GM18499 (cell line): ENCODE results near the gene NAV3.

ENCODE experiments used
- ATAC-seq: cut with Tn5 transposase; IDR thresholded peaks from one replicate; pipeline ENCODE4 v1.9.1; 2021; ENCODE audit warnings: moderate number of reproducible peaks; ENCODE audit not compliant: insufficient read depth, unreplicated experiment

Gene NAV3, protein sequence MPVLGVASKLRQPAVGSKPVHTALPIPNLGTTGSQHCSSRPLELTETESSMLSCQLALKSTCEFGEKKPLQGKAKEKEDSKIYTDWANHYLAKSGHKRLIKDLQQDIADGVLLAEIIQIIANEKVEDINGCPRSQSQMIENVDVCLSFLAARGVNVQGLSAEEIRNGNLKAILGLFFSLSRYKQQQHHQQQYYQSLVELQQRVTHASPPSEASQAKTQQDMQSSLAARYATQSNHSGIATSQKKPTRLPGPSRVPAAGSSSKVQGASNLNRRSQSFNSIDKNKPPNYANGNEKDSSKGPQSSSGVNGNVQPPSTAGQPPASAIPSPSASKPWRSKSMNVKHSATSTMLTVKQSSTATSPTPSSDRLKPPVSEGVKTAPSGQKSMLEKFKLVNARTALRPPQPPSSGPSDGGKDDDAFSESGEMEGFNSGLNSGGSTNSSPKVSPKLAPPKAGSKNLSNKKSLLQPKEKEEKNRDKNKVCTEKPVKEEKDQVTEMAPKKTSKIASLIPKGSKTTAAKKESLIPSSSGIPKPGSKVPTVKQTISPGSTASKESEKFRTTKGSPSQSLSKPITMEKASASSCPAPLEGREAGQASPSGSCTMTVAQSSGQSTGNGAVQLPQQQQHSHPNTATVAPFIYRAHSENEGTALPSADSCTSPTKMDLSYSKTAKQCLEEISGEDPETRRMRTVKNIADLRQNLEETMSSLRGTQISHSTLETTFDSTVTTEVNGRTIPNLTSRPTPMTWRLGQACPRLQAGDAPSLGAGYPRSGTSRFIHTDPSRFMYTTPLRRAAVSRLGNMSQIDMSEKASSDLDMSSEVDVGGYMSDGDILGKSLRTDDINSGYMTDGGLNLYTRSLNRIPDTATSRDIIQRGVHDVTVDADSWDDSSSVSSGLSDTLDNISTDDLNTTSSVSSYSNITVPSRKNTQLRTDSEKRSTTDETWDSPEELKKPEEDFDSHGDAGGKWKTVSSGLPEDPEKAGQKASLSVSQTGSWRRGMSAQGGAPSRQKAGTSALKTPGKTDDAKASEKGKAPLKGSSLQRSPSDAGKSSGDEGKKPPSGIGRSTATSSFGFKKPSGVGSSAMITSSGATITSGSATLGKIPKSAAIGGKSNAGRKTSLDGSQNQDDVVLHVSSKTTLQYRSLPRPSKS (N-terminal part only)

DNA sequence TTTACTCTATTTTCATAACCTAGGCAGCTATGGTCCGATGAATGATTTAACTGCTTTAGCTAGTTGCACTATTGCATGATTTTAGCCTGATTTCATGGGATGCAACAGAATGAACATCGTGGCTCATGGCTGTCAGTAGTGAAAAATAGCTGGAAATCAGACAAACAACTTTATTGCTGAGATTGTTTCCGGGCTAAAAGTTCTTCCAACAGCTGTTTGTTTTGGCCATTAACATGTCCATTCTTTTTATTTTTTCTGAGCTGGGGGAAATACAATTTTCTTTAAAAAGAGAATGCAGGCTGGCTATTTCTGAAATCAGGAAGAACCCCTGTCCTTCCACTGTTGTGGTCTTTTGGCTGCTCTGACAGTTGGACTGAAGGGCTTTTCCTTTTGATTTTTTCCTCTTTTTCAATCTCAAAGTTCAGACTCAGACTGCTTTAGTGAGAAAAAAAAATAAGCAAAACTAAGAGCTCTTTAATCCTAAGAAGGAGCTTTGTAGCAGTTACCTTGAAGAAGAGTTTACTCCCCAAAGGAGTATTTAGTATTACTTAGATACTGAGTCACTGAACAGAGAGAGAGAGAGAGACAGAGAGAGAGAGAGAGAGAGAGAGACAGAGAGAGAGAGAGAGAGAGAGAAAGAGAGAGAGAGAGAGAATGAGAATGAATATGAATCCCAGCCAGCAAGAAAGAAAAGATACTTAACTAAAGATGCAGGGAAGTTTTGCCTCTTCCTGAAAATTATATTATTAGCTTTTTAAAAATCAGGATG, at the start of gene NAV3:
TSS of gene NAV3 (plus strand) at position 312 of the 769 bp plus-strand sequence. CDS start 568 bp downstream, outside the sequence.
- ATAC-seq, result no peak

DNA sequence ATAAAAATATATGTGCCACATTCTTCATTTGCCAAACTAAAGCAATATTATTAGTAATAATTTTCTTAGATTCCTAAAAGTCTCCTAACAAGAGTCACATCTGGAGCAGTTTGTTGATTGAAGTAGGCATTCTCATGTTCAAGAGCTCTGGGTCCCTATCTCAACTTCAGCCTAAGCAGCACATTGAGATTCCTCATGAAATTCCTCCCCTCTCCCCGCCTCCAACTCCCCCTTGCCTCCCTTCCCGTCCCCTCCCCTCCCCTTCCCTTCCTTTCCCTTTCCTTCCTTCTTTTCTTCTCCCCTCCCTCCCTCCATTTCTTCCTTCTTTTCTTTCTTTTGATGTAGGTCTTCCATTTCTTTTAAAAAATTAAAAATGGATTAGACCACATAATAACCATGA, 48.7 kb upstream of the NAV3 start:
- no peak for ATAC-seq

DNA sequence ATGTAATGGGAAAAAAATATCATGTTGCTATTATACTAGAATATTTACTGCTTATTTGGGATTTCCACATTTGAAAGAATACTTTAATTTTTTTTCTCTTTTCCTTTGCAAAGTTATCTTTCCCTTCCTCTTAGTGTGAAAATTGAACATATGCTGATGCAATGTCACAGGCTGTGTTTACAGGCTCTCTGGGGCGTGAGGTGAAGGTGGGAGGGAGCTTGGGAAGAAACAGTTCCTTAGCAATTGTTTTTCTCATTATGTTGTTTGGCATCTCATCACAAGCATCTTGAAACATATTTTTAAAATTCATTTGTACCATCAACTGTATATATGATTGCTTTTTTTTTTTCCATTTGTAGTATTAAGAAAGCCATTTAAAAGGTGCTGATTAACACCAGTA, 47.9 kb upstream of the NAV3 start:
- no peak for ATAC-seq

DNA sequence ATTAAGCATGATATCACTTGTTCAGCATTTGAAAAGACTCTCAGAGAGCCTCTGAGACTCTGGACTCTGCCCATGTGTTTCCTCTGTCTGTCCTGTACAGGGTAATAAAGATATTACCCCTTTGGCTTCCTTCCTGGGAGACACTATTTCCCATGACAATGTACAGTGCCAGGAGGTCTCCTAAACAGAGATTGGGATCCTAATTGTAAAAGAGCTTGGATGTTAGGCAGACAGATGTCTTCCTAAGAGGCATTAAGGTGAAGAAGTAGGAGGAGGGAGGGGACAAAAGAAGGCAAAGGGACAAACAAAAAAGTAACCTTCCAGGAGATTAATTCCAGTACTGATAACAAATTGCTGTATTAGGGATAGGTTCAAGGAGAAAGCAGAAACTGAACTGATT, 45.5 kb upstream of the NAV3 start:
- ATAC-seq, result no peak

DNA sequence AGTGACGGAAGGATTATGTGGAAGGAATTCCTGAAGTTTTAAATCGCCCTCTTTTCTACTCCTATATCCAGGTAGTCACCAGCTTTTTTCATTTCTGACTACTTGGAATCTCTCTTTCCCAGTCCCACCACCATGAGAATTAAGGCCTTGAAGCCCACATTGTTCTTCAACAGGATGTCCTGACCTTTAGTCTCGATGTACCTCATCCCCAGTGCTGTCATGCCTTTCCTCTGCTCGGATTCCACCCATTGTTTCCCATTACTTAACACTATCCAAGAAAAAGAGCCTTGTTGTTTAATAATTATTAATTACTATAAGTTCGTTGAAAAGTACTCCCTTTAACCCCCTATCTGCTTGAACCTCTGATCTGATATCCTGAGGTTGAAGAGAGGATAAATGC, 44.0 kb upstream of the NAV3 start:
- no peak for ATAC-seq

DNA sequence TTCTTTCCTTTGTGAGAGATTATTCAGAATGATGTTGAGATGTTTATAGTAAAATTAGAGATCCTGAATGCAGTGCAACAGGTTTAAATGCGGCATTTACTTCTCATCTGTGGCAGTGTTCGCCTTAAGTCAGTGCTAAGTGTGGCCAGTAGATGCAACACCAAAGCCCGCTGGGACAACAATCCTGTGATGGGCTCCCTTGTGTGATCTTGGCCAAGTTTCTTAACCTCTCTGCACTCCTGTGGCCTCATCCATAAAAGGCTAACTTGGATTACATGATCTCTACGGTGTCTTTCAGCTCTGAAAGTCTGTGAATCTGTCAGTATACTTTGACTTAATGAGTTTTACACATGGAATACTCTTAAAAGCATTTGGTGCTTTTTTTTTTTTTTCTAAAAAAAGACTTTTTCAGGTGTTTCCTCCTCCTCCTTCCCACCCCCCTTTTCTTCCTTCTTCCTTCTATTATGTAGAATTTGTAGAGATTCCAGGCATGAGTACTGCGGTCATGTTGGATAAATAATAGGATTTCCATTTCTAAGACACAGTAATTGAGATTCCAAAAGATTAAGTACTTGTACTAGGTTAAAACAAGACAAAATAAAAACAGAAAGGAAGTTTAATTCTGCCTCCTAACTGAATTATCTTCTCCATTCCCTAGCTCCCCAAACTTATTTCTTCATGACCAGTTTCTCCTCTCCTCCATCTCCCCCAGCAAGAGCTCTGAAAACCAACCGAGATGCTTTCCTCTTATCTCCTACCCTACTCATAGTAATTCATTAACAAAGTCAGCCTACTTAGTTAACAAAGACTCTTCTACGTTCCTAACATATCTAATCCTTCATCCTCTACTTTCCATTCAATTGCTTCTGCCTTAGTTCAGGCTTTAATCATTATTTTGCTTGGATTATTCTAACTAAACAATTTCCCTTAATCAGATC, 42.2 kb upstream of the NAV3 start:
- no peak for ATAC-seq

DNA sequence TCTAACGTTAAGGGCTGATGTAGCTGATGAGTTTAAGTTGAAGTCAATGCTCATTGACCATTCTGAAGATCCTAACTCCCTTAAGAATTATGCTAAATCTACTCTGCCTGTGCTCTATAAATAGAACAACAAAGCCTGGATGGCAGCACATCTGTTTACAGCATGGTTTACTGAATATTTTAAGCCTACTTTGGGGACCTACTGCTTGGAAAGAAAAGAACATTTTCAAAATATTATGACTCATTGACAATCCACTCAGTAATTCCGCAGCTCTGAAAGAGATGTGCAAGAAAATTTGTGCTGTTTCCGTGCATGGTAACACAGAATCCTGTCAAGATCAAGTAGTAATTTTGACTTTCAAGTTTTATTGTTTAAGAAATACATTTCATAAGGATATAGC, 35.0 kb upstream of the NAV3 start:
- ATAC-seq, result no peak

DNA sequence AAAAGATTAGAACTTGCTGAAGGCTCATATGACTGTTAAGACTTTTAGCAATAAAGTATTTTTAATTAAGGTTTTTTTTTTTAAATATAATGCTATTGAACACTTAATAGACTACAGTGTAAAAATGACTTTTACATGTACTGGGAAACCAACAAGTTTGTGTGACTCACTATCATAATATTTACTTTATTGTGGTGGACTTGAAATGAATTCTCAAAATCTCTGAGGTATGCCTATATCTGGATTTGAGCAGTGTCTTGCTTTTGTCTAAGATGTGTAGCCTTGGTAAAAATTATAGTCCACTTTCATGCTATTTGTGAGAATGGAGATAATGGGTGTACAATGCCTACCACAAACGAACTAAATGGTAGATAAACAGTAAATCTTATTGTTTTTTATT, 33.9 kb upstream of the NAV3 start:
- ATAC-seq, result no peak

DNA sequence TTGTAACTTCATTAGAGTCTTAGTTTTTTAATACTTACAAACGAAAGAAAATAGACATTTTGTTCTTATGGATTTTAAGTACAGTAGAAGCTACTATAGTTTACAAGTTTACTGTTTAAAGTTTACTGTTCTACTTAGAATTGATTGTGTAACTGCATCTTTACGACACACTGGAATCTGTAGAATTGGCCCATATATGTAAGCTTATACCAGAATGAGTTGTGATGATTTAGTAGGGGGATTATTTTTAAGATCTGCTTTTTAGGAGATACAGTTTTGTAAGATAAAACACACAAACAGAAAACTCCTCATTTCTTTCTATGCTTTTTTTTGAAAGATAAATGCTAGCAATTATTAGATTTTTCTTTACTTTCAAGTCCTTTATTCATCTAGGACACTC, 30.2 kb upstream of the NAV3 start:
- no peak for ATAC-seq

DNA sequence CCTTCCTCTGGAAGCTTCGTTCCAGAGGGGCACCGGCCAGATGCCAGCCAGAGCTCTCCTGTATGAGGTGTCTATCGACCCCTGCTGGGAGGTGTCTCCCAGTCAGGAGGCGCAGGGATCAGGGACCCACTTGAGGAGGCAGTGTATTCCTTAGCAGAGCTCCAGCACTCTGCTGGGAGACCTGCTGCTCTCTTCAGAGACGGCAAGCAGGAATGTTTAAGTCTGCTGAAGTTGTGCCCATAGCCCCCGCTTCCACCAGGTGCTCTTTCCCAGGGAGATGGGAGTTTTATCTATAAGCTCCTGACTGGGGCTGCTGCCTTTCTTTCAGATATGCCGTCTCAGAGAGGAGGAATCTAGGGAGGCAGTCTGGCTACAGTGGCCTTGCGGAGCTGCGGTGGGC, 22.2 kb upstream of the NAV3 start:
- no peak for ATAC-seq

DNA sequence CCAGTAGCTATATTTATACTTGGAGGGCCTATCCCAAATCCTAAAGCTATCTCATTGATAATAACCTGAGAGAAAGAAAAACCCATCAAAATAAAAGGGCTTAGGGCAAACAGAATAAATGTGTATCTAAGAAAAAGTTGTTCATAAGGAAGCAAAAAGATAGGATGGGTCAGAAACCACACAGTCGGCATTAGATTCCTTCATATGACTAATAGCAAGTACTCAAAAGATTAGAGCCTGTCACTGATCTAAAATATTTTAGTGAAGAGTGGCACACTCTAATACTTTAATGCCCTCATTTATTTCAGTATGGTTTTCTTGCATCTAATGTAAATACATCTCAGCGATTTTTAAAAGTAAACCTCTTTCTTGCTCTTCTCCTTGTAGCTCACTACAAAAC, 17.1 kb upstream of the NAV3 start:
- no peak for ATAC-seq

DNA sequence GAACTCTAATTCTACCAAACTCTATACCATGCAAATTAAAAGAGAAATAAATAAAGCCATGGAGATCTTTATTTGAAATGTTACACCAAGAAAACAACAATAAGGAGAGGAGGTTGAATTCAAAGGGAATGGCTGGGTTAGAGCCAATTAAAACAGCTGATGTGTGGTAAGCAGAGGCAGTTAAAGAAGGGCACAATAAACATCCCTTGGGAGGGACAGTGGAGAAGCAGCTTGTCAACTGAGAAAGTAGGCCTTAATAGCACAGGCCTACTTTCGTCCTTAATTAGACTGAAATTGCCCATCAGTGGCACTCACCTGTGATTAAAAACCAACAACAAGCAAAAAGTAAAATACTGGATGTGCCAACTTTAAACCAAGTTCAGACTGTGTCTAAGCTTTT, 16.3 kb upstream of the NAV3 start:
- ATAC-seq, result no peak

DNA sequence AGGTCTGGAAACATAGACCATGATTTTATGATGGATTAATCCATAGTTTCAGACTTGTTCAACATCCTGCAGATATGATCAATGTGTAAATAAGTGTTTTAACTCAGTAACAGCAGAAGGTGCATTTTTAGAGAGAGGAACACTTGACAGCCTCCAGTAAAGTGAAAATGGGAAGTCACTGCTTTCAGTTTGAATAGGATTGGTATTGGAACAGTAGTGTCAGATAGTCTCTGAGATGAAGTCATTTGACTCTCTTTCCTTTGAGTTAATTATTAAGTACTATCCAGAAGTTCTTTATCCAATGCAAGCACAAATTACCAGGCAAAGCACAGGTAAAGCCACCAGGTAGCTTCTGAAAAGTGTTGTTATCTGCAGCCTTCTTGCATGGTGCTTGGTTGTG, 14.5 kb upstream of the NAV3 start:
- ATAC-seq, result peak; percentile 98

DNA sequence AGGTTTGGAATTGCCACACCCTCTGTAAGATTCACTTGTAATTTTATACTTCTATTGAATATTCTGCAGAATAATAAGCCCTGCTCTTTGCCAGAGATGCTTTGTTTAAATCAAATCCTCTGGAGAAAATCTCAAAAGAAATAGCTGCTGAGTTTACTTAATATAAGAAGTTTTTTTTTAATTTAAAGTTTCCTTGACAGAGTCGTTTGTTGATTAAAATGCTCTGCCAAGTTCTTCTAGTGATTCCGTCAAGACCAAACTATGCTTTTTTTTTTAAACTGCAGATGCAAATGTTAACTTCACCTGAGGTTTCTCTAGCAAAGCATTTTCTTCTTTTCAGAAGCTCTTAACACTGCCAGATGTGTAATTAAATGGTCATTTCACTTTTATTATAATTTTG, 13.4 kb upstream of the NAV3 start:
- no peak for ATAC-seq

DNA sequence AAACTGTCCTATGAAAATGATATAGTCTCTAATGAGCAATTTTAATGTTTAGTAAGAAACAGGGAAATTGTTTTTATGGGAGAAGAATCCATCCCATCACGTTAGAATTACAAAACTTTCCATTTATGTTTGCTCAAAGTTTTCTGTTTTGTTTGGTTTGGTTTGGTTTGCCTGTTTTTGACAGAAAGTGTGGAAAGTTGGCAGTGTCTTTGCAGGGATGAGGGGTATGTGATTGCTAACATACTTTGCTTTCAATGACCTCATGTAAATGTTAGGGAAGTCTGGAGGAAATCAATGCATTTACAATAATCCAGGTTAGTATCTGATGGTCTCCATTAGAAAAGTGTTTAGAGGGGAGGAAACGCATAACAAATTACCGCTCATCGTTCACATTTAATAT, 12.3 kb upstream of the NAV3 start:
- no peak for ATAC-seq

DNA sequence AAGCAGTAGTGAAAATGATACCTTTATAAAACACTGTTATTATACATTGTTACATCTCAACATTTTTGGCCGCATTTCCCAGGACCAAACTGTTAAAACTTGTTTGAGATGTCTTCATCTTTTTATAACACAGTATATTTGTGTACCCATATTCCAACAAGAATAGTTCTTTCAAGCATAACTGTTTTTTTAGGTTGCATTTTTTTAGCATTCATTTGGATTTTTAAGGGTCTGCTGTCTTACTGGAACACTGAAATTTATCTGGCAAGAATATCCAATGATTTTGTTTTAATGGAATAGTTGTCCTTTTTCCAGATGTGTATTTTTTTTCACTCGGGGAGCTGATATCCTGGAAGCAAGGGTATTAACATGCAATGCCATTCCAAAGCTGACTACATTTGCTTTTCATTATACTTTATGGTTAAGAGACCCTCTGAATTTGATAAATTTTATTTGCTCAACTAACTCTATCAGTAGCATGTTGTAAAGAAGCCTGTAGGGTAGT, 8.9 kb upstream of the NAV3 start:
- no peak for ATAC-seq

DNA sequence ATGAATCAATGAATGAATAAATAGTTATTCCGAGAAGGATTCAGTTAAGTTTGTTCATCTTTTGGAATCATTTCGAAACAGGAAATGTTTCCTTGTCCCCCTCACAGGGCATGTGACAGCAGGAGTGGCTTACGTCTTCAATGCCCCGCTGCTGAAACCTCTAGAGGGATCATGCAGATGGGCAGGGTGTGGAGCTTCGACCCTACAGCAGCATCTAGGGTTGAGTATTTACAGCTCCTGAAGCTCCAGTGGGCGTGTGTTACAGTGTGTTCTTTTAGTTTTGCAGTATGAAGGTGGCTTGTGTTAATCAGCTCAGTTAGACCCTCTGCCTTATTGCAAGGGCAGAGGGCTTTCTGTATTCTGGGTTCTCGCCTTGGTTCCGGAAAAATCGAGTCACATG, 2.6 kb downstream of the NAV3 start:
- no peak for ATAC-seq

DNA sequence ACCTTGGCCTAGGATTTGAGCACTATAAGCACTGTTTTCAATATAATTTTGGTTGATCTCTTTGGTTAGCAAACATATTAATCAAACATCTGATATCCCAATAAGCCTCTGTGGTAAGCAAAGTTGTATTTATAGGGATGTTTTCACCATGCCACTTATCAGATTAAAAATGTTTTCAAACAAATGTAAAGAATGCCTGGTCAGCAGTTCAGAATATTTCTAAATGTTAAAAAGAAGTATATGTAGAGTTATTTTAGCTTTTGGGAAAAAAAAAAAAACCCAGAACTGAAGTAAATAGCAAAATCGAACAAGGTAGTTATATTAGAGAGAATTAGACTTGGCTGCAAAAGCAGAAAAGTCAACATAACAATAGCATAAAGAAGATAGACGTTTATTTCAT, 3.9 kb downstream of the NAV3 start:
- ATAC-seq, result no peak

DNA sequence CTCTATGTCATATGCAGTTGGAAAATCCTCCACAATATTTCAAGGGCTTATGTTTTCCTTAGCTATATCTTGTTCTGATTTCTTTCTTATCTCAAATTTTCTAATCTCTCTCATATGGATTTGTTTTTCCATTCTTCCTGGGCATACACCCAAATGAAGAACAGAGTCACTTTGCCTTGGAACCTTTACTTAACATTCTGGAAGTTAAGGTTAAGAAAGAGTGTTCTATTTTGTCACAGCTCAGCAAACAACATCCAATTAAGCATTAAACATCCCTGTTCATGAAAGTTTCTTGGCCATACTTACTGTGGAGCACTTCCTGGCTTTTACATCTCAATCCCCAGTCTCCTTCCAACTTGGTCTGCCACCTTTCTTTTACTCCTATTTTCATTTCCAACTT, 5.3 kb downstream of the NAV3 start:
- ATAC-seq, result no peak
